ENCODE data around the gene FOXL1.

The FOXL1 gene

GRCh38 chr16:86608301-86608747, 30.0 kb downstream of the FOXL1 start:
- no peak for DNase-seq

- DNase-seq = no peak
These were observed 30.8 kb downstream of the FOXL1 start for GRCh38 chr16:86609115-86609514.

GRCh38 chr16:86609661-86610060, 31.3 kb downstream of the FOXL1 start:
- DNase-seq = no peak

GRCh38 chr16:86610779-86611524, 32.6 kb downstream of the FOXL1 start:
- no peak for DNase-seq

GRCh38 chr16:86611525-86611855, 33.1 kb downstream of the FOXL1 start:
- no peak for DNase-seq

- no peak for DNase-seq
These were observed 33.6 kb downstream of the FOXL1 start for GRCh38 chr16:86611941-86612340.

- DNase-seq = no peak
These were observed 36.4 kb downstream of the FOXL1 start for GRCh38 chr16:86614699-86615098.

GRCh38 chr16:86616906-86617305, 38.6 kb downstream of the FOXL1 start:
- DNase-seq = no peak

- no peak for DNase-seq
These were observed 40.3 kb downstream of the FOXL1 start for GRCh38 chr16:86618431-86619238.

- DNase-seq = no peak
These were observed 41.0 kb downstream of the FOXL1 start for GRCh38 chr16:86619239-86619794.

- DNase-seq = no peak
These were observed 41.8 kb downstream of the FOXL1 start for GRCh38 chr16:86620184-86620583.

GRCh38 chr16:86621966-86622365, 43.6 kb downstream of the FOXL1 start:
- DNase-seq = no peak

GRCh38 chr16:86622700-86623615, 44.6 kb downstream of the FOXL1 start:
- no peak for DNase-seq

- no peak for DNase-seq
These were observed 46.7 kb downstream of the FOXL1 start for GRCh38 chr16:86625029-86625428.

- no peak for DNase-seq
These were observed 47.5 kb downstream of the FOXL1 start for GRCh38 chr16:86625821-86626220.

GRCh38 chr16:86626284-86626683, 47.9 kb downstream of the FOXL1 start:
- DNase-seq = no peak

GRCh38 chr16:86626966-86627365, 48.6 kb downstream of the FOXL1 start:
- DNase-seq = no peak

- DNase-seq = no peak
These were observed 50.3 kb downstream of the FOXL1 start for GRCh38 chr16:86628614-86629013.

GRCh38 chr16:86630471-86630870, 52.1 kb downstream of the FOXL1 start:
- no peak for DNase-seq

GRCh38 chr16:86631444-86631843, 53.1 kb downstream of the FOXL1 start:
- no peak for DNase-seq

Data from activated CD8-positive, alpha-beta memory T cell treated with anti-CD3 and anti-CD28 coated beads, Interleukin-2, amount 50 U/mL, for 48 hours (primary cell).